ENCODE data around the gene PSKH1.

The PSKH1 gene

DNA sequence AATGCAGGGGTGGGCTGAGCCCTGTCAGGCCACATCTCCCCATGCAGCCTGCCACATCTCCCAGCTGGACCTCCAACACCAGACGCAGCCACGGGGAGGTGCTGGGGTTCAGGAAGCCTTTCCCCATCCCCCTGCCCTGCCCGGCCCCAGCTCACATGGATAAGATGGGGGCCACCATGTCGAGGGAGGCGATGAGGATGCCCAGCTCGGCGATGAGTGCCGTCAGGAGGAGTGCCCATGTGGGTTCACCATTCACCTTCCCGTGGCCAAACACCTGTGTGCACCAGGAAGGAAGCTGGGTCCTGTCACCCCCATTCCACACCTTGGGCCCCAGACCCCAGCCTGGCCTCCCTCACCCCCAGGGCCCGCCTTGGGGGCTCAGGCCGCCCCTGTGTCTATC lies 56.6 kb downstream of the PSKH1 start:
- H3K4me3 ChIP-seq (ENCODE audit: low read length) = no peak overlapping the region
- no peaks in the 10 kb centered on the region for H3K4me1 ChIP-seq (ENCODE audit: control insufficient read depth, low read length)
- no peaks in the 10 kb centered on the region for H3K9me2 ChIP-seq (replicated peaks; ENCODE audit: control insufficient read depth, low read length)
- TF ChIP-seq, protein P1, sequence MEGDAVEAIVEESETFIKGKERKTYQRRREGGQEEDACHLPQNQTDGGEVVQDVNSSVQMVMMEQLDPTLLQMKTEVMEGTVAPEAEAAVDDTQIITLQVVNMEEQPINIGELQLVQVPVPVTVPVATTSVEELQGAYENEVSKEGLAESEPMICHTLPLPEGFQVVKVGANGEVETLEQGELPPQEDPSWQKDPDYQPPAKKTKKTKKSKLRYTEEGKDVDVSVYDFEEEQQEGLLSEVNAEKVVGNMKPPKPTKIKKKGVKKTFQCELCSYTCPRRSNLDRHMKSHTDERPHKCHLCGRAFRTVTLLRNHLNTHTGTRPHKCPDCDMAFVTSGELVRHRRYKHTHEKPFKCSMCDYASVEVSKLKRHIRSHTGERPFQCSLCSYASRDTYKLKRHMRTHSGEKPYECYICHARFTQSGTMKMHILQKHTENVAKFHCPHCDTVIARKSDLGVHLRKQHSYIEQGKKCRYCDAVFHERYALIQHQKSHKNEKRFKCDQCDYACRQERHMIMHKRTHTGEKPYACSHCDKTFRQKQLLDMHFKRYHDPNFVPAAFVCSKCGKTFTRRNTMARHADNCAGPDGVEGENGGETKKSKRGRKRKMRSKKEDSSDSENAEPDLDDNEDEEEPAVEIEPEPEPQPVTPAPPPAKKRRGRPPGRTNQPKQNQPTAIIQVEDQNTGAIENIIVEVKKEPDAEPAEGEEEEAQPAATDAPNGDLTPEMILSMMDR (IDR thresholded peaks at IDR 0.05; ENCODE audit: low read depth, low read length, poor library complexity, severe bottlenecking) = no peak
- no peak for TF ChIP-seq EZH2phosphoT487 (IDR thresholded peaks at IDR 0.05; ENCODE audit: borderline replicate concordance, low read length)
- no peaks in the 10 kb centered on the region for H3K9me3 ChIP-seq (ENCODE audit: control insufficient read depth, insufficient read depth, low read length)
- H3K36me3 ChIP-seq (ENCODE audit: control insufficient read depth, low read length) = no peaks in the 10 kb centered on the region; the same call in 1 of the 2 replicates
- no peak overlapping the region for H3K4me2 ChIP-seq (ENCODE audit: low read length)
- H3K27me3 ChIP-seq (ENCODE audit: control insufficient read depth, low read length) = no peaks in the 10 kb centered on the region
- H3F3A ChIP-seq (ENCODE audit: control insufficient read depth, insufficient read depth) = no peaks in the 10 kb centered on the region
- H3K27ac ChIP-seq (ENCODE audit: low read depth, low read length) = no peak overlapping the region
- H4K20me1 ChIP-seq (ENCODE audit: control insufficient read depth, insufficient read depth, low read depth, low read length) = no peaks in the 10 kb centered on the region
- no peaks in the 10 kb centered on the region for H3K79me2 ChIP-seq (ENCODE audit: control insufficient read depth, low read length)

DNA sequence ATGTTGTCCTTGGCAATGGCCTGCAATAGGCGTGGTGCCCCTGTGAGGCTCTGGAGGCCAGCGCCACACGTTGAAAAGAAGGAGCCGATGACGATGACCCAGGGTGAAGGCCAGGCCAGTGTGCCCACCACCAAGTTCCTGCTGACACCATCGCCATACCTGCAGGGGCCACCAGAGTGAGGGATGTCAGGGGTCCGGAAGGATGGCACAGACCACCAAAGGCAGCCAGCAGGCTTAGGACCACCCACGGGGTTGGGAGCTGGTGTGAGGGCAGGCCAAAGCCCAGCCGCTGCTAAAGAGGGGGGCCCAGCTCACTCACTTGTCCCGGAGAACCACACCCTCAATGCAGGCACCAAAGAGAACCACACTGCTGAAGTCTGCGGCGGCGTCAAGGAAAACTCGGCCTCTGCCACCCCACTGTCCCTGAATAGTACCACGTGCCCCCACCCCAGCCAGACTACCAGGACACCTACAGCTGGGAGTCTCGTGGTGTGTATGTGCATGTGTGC lies 57.3 kb downstream of the PSKH1 start:
- no peaks in the 10 kb centered on the region for H3K9me2 ChIP-seq (replicated peaks; ENCODE audit: control insufficient read depth, low read length)
- no peak overlapping the region for H3K4me2 ChIP-seq (ENCODE audit: low read length)
- H3F3A ChIP-seq (ENCODE audit: control insufficient read depth, insufficient read depth) = no peaks in the 10 kb centered on the region
- no peaks in the 10 kb centered on the region for H3K79me2 ChIP-seq (ENCODE audit: control insufficient read depth, low read length)
- no peaks in the 10 kb centered on the region for H3K4me1 ChIP-seq (ENCODE audit: control insufficient read depth, low read length)
- no peak overlapping the region for H3K4me3 ChIP-seq (ENCODE audit: low read length)
- H3K27ac ChIP-seq (ENCODE audit: low read depth, low read length) = no peak overlapping the region
- H3K27me3 ChIP-seq (ENCODE audit: control insufficient read depth, low read length) = no peaks in the 10 kb centered on the region
- H4K20me1 ChIP-seq (ENCODE audit: control insufficient read depth, insufficient read depth, low read depth, low read length) = no peaks in the 10 kb centered on the region
- no peaks in the 10 kb centered on the region for H3K9me3 ChIP-seq (ENCODE audit: control insufficient read depth, insufficient read depth, low read length)
- TF ChIP-seq EZH2phosphoT487 (IDR thresholded peaks at IDR 0.05; ENCODE audit: borderline replicate concordance, low read length) = no peak
- TF ChIP-seq, protein P1 (IDR thresholded peaks at IDR 0.05; ENCODE audit: low read depth, low read length, poor library complexity, severe bottlenecking) = no peak
- no peaks in the 10 kb centered on the region; the same call in 1 of the 2 replicates for H3K36me3 ChIP-seq (ENCODE audit: control insufficient read depth, low read length)

DNA sequence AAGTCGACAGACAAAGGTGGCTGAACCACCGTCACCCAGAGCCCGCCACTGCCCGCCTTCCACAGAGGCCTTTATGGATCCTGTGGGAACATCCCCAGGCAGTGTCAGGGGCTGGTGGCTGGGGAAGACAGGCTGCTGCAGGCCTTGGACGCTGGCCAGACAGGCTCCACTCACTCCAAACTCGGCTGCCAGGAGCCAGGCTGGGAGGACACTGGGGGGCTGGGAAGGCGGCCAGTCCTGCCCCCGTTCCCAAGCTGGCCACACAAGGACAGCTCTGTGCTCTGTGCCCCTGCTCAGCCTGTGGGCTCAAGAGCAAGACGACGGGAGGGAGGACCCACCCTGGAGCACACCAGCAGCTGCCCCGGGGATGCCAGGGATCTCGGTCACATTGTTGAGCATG lies 58.4 kb downstream of the PSKH1 start:
- no peaks in the 10 kb centered on the region for H4K20me1 ChIP-seq (ENCODE audit: control insufficient read depth, insufficient read depth, low read depth, low read length)
- H3K36me3 ChIP-seq (ENCODE audit: control insufficient read depth, low read length) = no peaks in the 10 kb centered on the region; the same call in 1 of the 2 replicates
- H3K4me3 ChIP-seq (ENCODE audit: low read length) = no peak overlapping the region
- H3K9me3 ChIP-seq (ENCODE audit: control insufficient read depth, insufficient read depth, low read length) = no peaks in the 10 kb centered on the region
- no peak overlapping the region for H3K4me2 ChIP-seq (ENCODE audit: low read length)
- H3F3A ChIP-seq (ENCODE audit: control insufficient read depth, insufficient read depth) = no peaks in the 10 kb centered on the region
- H3K27ac ChIP-seq (ENCODE audit: low read depth, low read length) = no peak overlapping the region
- H3K79me2 ChIP-seq (ENCODE audit: control insufficient read depth, low read length) = no peaks in the 10 kb centered on the region
- no peaks in the 10 kb centered on the region for H3K9me2 ChIP-seq (replicated peaks; ENCODE audit: control insufficient read depth, low read length)
- no peaks in the 10 kb centered on the region for H3K4me1 ChIP-seq (ENCODE audit: control insufficient read depth, low read length)
- no peaks in the 10 kb centered on the region for H3K27me3 ChIP-seq (ENCODE audit: control insufficient read depth, low read length)
- TF ChIP-seq, protein P1 (IDR thresholded peaks at IDR 0.05; ENCODE audit: low read depth, low read length, poor library complexity, severe bottlenecking) = no peak
- TF ChIP-seq EZH2phosphoT487 (IDR thresholded peaks at IDR 0.05; ENCODE audit: borderline replicate concordance, low read length) = no peak

All from DOHH2 (cell line).